22Rv1 (cell line): ENCODE results near the gene MPP4.

Source experiments
- CTCF ChIP-seq: fragments of 450-650 bp; IDR thresholded peaks from 2 replicates; pipeline ENCODE4 v1.5.1; 2017; ENCODE audit warnings: mild to moderate bottlenecking
- ZFX ChIP-seq: fragments of 450-650 bp; IDR thresholded peaks from 2 replicates; pipeline ENCODE4 v1.6.1; 2017; ENCODE audit warnings: antibody characterized with exemption, borderline replicate concordance

- TF ChIP-seq CTCF (0 out of 2 replicates have a peak, but pooled peaks have one; percentile 2), ZFX (no peak)
Observed at GRCh38 chr2:201642579-201643215, 55.7 kb downstream of the MPP4 start.
